NCI-H1930 (cell line): Measurements from ENCODE around the gene FKBP1B.
"Not testable (repeated sequence)": the region's sequence is repeated elsewhere in the genome, so short reads cannot be mapped to it uniquely, and the experiment has no call there.

Experiments
- DNase-seq, 2 experiments: peaks; one replicate each; lab custom pipeline; 2025; lab: John Stamatoyannopoulos, UW

Gene FKBP1B

GRCh38 chr2:24065341-24065740, 15.8 kb downstream of the FKBP1B start:
- no peak for DNase-seq

GRCh38 chr2:24072259-24072658, 22.7 kb downstream of the FKBP1B start:
- DNase-seq: no peak

GRCh38 chr2:24073816-24074215, 24.3 kb downstream of the FKBP1B start:
- no peak for DNase-seq

GRCh38 chr2:24075259-24075658, 25.7 kb downstream of the FKBP1B start:
- no peak for DNase-seq

GRCh38 chr2:24075915-24076848, 26.6 kb downstream of the FKBP1B start, which contains the start of gene SF3B6:
Gene SF3B6, minus strand, starts transcription at chr2:24076326. Its CDS starts 97 bp downstream, at chr2:24076229.
- DNase-seq: peak; percentile 98 to 99

GRCh38 chr2:24076849-24077534, 27.5 kb downstream of the FKBP1B start:
- no peak for DNase-seq

GRCh38 chr2:24077535-24077877, 28.0 kb downstream of the FKBP1B start:
- no peak for DNase-seq

GRCh38 chr2:24077879-24078278, 28.3 kb downstream of the FKBP1B start:
- no peak for DNase-seq

GRCh38 chr2:24080701-24081100, 31.2 kb downstream of the FKBP1B start:
- DNase-seq: no peak

GRCh38 chr2:24082787-24083566, 33.4 kb downstream of the FKBP1B start:
- DNase-seq: no peak

- DNase-seq: peak; percentile 80 to 81
These were observed 34.2 kb downstream of the FKBP1B start for GRCh38 chr2:24083567-24084385.

- peak; percentile 88 for DNase-seq
These were observed 35.1 kb downstream of the FKBP1B start, which contains the start of gene TP53I3 for GRCh38 chr2:24084386-24085199. Gene TP53I3, minus strand, starts transcription at chr2:24084834. Its CDS starts 508 bp downstream, at chr2:24084326.

GRCh38 chr2:24085200-24085489, 35.6 kb downstream of the FKBP1B start:
- no peak for DNase-seq

GRCh38 chr2:24086241-24086640, 36.7 kb downstream of the FKBP1B start:
- DNase-seq: no peak

- DNase-seq: no peak
These were observed 37.5 kb downstream of the FKBP1B start for GRCh38 chr2:24087032-24087431.

GRCh38 chr2:24088821-24089359, 39.3 kb downstream of the FKBP1B start:
- DNase-seq: no peak

- not testable (repeated sequence) for DNase-seq
These were observed 43.7 kb downstream of the FKBP1B start for GRCh38 chr2:24093270-24093669.

GRCh38 chr2:24095171-24095677, 45.7 kb downstream of the FKBP1B start:
- DNase-seq: not testable (repeated sequence)

- not testable (repeated sequence) for DNase-seq
These were observed 51.2 kb downstream of the FKBP1B start for GRCh38 chr2:24100732-24101131.

GRCh38 chr2:24101992-24102391, 52.5 kb downstream of the FKBP1B start:
- no peak for DNase-seq
